GM19099 (cell line): ENCODE results near the gene SMAD4.

Experiments used
- POLR2A ChIP-seq: IDR thresholded peaks from 3 replicates; pipeline ENCODE4 v1.6.1; 2011; ENCODE audit warnings: low read depth; ENCODE audit not compliant: insufficient read length; ENCODE audit errors: extremely low read depth

Gene SMAD4

GRCh38 chr18:51083398-51083797, 53.4 kb downstream of the SMAD4 start:
- no peak for TF ChIP-seq POLR2A

GRCh38 chr18:51088410-51088809, 58.4 kb downstream of the SMAD4 start:
- TF ChIP-seq POLR2A: no peak

DNA sequence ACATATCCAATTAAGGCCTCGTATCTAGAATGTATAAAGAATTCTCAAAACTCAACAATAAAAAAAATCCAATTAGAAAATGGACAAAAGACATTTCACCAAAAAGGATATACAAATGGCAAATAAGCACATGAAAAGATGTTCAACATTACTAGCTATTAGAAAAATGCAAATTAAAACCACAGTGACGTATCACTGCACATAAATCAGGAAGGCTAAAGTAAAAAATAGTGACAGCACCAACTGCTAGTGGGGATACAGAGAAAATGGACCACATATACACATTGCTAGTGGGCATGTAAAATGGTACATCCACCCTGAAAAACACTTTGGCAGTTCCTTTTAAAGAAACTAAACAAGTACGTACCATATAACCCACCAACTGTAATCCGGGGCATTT, 59.7 kb downstream of the SMAD4 start:
- no peak for TF ChIP-seq POLR2A

DNA sequence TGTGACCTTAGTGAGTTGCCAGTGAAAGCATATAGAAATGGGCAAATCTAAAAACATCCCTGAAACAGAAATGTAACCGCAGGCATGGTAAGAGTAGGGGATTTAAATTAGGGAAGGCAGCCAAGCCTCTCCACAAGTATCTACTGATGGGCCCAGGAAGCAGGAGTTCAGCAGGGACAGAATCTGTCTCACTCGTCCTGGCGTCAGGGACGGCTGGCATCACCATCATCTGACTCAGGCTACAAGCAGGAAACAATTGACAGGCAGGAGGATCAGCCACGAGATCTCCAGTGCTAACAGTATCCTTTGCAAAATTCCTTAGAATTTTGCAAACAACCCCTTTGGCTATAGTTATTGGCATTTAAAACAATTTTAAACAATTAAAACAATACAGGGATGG, 61.3 kb downstream of the SMAD4 start:
- no peak for TF ChIP-seq POLR2A

- no peak for TF ChIP-seq POLR2A
Measured at GRCh38 chr18:51092117-51092516, 62.1 kb downstream of the SMAD4 start.

DNA sequence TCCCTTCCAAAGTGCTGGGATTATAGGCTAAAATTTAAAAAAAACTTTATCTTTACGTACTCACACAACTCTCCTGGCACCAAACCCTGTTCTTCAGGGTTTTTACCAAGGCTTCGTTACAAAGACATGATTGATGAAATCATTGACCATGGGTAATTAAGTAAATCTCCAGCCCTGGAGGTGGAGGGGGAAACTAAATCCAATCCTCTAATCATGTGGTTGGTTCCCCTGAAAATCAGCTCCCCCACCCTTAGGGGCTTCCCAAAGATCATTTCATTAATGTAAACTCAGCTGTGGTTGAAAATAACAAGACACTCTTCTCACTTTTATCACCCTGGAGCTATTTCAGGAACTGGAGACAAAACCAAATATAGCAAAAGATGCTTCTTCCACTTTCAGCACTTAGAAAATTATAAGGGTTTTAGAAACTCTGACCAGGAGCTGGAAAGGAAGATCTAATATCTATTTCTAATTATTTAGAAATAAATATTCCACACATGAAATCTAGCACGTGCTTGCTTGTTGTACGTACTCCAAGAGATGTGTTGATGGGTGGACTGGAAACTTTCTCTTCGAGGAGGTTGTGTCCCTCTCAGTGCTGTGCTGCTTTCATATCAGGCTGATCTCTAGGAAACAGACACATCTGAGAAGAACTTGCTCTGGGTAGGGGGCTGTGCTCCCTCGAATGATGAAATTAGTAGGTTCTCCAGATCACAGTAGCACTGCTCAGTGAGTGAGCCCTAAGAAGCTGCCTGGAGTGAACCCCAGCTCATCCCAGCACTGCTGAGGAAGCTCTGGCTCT, 67.2 kb downstream of the SMAD4 start:
- no peak for TF ChIP-seq POLR2A

GRCh38 chr18:51098082-51098481, 68.1 kb downstream of the SMAD4 start:
- no peak for TF ChIP-seq POLR2A

- TF ChIP-seq POLR2A: no peak
Measured at GRCh38 chr18:51098513-51098912, 68.5 kb downstream of the SMAD4 start.

- no peak for TF ChIP-seq POLR2A
Measured at GRCh38 chr18:51100385-51101120, 70.5 kb downstream of the SMAD4 start.

GRCh38 chr18:51107082-51107481, 77.1 kb downstream of the SMAD4 start:
- no peak for TF ChIP-seq POLR2A

DNA sequence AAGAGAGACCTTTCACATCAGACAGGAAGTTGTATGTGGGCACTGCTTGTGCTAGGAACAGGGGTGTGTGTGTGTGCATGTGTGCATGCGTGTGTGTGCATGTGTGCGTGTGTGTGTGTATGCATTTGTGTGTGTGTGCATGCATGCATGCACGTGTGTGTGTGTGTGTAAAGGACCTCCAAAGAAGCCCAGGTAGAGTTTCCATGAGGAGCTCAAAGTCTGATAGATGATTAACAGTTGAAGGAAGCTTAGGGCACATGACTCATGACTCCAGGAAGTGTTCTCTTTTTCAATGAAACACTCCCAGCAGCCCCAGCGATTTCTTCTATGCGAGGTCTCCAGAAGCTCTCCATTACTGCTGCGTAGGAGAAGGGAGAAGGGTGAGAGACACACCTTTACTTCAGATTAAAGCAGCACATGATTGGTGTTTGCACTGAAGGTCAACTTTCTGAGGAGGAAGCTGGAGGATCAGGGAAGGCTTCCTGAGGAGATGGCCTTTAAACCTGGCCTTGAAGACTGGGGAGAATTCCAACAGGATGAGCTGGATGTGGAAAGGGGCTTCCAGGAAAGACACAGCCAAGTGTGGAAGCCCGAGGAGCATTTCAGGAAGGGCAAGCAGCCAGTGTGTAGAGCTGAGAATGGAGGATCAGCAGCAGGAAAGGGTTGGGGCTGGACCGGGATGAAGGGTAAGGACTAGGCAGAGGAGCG, 77.7 kb downstream of the SMAD4 start:
- no peak for TF ChIP-seq POLR2A

DNA sequence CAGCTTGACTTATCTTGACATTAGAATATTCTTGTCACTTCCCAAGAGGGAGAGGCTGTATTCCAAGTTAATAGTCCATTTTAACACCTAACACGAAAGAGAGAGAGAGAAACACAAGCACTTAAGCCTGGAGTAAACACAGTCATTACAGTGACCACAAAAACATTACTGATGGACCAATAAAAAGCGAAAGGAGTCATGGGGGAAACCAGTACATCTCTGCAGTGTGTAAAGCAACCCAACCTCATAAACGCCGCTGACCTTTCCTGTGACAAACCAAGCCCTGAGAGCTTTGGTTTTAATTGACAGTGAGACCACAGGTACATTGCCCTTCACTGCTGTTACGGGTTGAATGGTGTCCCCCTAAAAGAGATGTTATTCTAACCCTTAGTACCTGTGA, 78.3 kb downstream of the SMAD4 start:
- TF ChIP-seq POLR2A: no peak

DNA sequence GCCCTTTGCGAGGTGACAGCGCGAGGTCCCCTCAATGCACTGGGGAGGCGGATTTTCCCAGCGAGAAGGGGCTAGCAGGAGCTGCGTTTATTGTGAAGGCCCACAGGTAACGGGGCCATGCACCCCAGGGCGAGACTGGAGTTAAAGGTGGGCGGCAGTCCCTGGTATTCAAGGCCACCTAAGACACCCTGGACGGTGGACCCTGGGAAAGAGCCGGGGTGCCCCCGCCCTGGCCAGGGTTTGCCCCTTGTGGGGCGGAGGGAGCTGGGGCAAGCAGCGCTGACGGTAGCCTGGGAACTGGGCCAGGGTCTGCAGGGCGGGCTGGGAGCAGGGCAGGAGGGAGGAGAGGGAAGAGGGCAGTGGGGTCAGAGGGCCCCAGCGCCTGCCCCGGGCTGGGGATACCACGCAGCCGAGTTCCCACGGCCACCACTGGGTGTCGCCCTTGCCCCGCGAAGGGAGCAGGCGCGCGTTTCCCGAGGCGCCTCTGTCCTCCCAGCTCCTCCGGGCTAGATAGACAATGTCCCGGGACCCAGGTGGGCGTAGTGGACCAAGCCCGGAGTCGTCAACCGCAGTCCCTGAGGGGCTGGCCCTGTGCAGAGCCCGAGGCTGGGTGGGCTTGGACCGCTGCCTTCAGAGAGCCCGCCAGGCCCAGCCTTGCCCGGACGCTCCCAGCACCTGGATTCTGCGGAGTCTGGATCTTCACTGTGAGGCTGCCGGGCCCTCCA, 80.2 kb downstream of the SMAD4 start:
- TF ChIP-seq POLR2A: no peak

DNA sequence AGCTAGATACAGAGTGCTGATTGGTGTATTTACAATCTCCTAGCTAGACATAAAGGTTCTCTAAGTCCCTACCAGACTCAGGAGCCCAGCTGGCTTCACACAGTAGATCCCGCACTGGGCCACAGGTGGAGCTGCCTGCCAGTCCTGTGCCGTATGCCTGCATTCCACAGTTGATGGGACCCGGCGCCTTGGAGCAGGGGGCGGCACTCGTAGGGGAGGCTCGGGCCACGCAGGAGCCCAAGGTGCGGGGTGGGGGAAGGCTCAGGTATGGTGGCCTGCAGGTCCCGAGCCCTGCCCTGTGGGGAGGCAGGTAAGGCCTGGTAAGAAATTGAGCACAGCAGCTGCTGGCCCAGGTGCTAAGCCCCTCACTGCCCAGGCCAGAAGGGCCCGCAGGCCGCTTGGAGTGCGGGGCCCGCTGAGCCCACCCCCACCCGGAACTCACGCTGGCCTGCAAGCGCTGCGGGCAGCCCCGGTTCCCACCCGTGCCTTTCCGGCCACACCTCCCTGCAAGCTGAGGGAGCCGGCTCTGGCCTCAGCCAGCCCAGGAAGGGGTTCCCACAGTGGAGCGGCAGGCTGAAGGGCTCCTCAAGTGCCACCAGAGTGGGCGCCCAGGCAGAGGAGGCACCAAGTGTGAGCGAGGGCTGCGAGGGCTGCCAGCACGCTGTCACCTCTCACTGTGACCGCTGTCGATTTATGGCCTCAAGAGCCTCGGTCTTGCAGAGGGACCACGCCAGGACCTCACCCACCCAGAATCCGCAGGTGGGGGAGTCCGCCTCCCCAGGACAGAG, 91.0 kb downstream of the SMAD4 start:
- TF ChIP-seq POLR2A: no peak
